GM12873 (cell line): Measurements from ENCODE around the gene DGKD.

Experiments
- CTCF ChIP-seq: IDR thresholded peaks from 2 replicates; pipeline ENCODE4 v1.5.1; 2012; ENCODE audit warnings: low read depth, mild to moderate bottlenecking, moderate library complexity, low read length, control low read depth; ENCODE audit not compliant: insufficient read depth; ENCODE audit errors: missing control alignments

The DGKD gene

GRCh38 chr2:233449081-233449901, 95.0 kb downstream of the DGKD start:
- TF ChIP-seq CTCF = peak; percentile 67

GRCh38 chr2:233449921-233450863, 95.9 kb downstream of the DGKD start:
- TF ChIP-seq CTCF = no peak

GRCh38 chr2:233450864-233451575, 96.7 kb downstream of the DGKD start:
- no peak for TF ChIP-seq CTCF

GRCh38 chr2:233451950-233452349, 97.7 kb downstream of the DGKD start:
- no peak for TF ChIP-seq CTCF

- no peak for TF ChIP-seq CTCF
Observed at GRCh38 chr2:233453111-233453915, 99.0 kb downstream of the DGKD start.

GRCh38 chr2:233453916-233454315, 99.6 kb downstream of the DGKD start:
- no peak for TF ChIP-seq CTCF
